ENCODE results near the gene MRPS12.

- TF ChIP-seq, protein P1, sequence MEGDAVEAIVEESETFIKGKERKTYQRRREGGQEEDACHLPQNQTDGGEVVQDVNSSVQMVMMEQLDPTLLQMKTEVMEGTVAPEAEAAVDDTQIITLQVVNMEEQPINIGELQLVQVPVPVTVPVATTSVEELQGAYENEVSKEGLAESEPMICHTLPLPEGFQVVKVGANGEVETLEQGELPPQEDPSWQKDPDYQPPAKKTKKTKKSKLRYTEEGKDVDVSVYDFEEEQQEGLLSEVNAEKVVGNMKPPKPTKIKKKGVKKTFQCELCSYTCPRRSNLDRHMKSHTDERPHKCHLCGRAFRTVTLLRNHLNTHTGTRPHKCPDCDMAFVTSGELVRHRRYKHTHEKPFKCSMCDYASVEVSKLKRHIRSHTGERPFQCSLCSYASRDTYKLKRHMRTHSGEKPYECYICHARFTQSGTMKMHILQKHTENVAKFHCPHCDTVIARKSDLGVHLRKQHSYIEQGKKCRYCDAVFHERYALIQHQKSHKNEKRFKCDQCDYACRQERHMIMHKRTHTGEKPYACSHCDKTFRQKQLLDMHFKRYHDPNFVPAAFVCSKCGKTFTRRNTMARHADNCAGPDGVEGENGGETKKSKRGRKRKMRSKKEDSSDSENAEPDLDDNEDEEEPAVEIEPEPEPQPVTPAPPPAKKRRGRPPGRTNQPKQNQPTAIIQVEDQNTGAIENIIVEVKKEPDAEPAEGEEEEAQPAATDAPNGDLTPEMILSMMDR (IDR thresholded peaks at IDR 0.05) = no peak
- TF ChIP-seq EP300 (IDR thresholded peaks at IDR 0.05) (no peak), POLR2A (IDR thresholded peaks at IDR 0.05) (no peak)
These were observed 20.3 kb upstream of the MRPS12 start for GRCh38 chr19:38910488-38910887.

Measured in upper lobe of left lung (tissue), 4 donors.